ENCODE data around the gene GYS2.

- TF ChIP-seq POLR2A (IDR thresholded peaks at IDR 0.05; ENCODE audit: low read length) (no peak), GATA1 (IDR thresholded peaks at IDR 0.05; ENCODE audit: low read depth, low read length) (no peak)
Observed at GRCh38 chr12:21558100-21558679, 46.5 kb downstream of the GYS2 start.
